HG03175 (cell line): ENCODE data around the gene DLGAP1.
A peak's percentile ranks its signal among the peaks of the same experiment; 100 is the strongest.
"Not testable (repeated sequence)": the region's sequence is repeated elsewhere in the genome, so short reads cannot be mapped to it uniquely, and the experiment has no call there.

Experiments used
- ATAC-seq: cut with Tn5 transposase; IDR thresholded peaks from one replicate; pipeline ENCODE4 v1.9.1; 2021; ENCODE audit warnings: mild to moderate bottlenecking, moderate library complexity; ENCODE audit not compliant: unreplicated experiment

DLGAP1 gene

GRCh38 chr18:3494569-3494968, 960.5 kb downstream of the DLGAP1 start:
- ATAC-seq, result no peak

- no peak for ATAC-seq
Measured at GRCh38 chr18:3494245-3494526, 960.9 kb downstream of the DLGAP1 start.

- ATAC-seq, result no peak
Measured at GRCh38 chr18:3493501-3494244, 961.4 kb downstream of the DLGAP1 start.

GRCh38 chr18:3492721-3493120, 962.4 kb downstream of the DLGAP1 start:
- no peak for ATAC-seq

- ATAC-seq, result no peak
Measured at GRCh38 chr18:3491981-3492555, 963.0 kb downstream of the DLGAP1 start.

- no peak for ATAC-seq
Measured at GRCh38 chr18:3489462-3489861, 965.6 kb downstream of the DLGAP1 start.

GRCh38 chr18:3486512-3486911, 968.6 kb downstream of the DLGAP1 start:
- no peak for ATAC-seq

GRCh38 chr18:3485153-3486149, 969.7 kb downstream of the DLGAP1 start:
- ATAC-seq, result no peak

- ATAC-seq, result no peak
Measured at GRCh38 chr18:3482258-3482657, 972.8 kb downstream of the DLGAP1 start.

GRCh38 chr18:3481696-3482210, 973.4 kb downstream of the DLGAP1 start:
- ATAC-seq, result no peak

- no peak for ATAC-seq
Measured at GRCh38 chr18:3480827-3481573, 974.1 kb downstream of the DLGAP1 start.

GRCh38 chr18:3479978-3480509, 975.1 kb downstream of the DLGAP1 start:
- ATAC-seq, result no peak

- no peak for ATAC-seq
Measured at GRCh38 chr18:3478262-3478978, 976.7 kb downstream of the DLGAP1 start.

- ATAC-seq, result peak; percentile 88
Measured at GRCh38 chr18:3472681-3473544, 982.2 kb downstream of the DLGAP1 start.

GRCh38 chr18:3472121-3472520, 983.0 kb downstream of the DLGAP1 start:
- ATAC-seq, result not testable (repeated sequence)

GRCh38 chr18:3471141-3471648, 983.9 kb downstream of the DLGAP1 start:
- ATAC-seq, result no peak

- no peak for ATAC-seq
Measured at GRCh38 chr18:3468833-3469232, 986.3 kb downstream of the DLGAP1 start.

GRCh38 chr18:3468066-3468705, 986.9 kb downstream of the DLGAP1 start:
- no peak for ATAC-seq
